OCI-LY7 (cell line): ENCODE results near the gene RPL39. TPM values are rescaled to one million over a fixed set of nuclear protein-coding genes. Genes with fewer than 3 reads are reported as not detected.

Experiments
- Bru-seq: library from RNA; stranded (reverse); fragments of 400-500 nt; gene quantifications from one replicate; lab custom pipeline; 2021; lab: Mats Ljungman, UMichigan
- BruChase-seq, 2 experiments: library from RNA; stranded (reverse); fragments of 400-500 nt; gene quantifications; one replicate each; lab custom pipeline; 2021; lab: Mats Ljungman, UMichigan
- BruUV-seq: library from RNA; stranded (reverse); fragments of 400-500 nt; replicated peaks from 2 replicates; lab custom pipeline; 2021; lab: Mats Ljungman, UMichigan
- CTCF ChIA-PET: fragments of 300-600 bp; sonication (Branson Sonifier 250); formaldehyde crosslinking; loops from one replicate; lab custom pipeline; 2022; ENCODE audit warnings: antibody characterized with exemption; ENCODE audit not compliant: unreplicated experiment; lab: Charles Lee
- POLR2A ChIA-PET: fragments of 300-600 bp; sonication (Branson Sonifier 250); formaldehyde crosslinking; loops from one replicate; lab custom pipeline; 2022; ENCODE audit warnings: antibody characterized with exemption; lab: Charles Lee
- DNase-seq: peaks from one replicate; pipeline ENCODE4 v3.0.0-alpha.2; 2015; ENCODE audit warnings: low spot score
- H2AFZ ChIP-seq: fragments of 200-600 bp; sonication (generic), shearing (Covaris generic); 2 replicates; pipeline ENCODE4 v1.6.1; 2014; ENCODE audit warnings: mild to moderate bottlenecking, antibody characterized with exemption, low read length, moderate library complexity
- H3K27ac ChIP-seq: fragments of 200-600 bp; sonication (generic); 2 replicates; pipeline ENCODE4 v1.5.1; 2014; ENCODE audit warnings: mixed run types, low read depth, mild to moderate bottlenecking, moderate library complexity, low read length, inconsistent platforms; ENCODE audit not compliant: poor library complexity, severe bottlenecking
- H3K36me3 ChIP-seq: fragments of 200-600 bp; sonication (generic); 2 replicates; pipeline ENCODE4 v1.6.1; 2014; ENCODE audit warnings: mild to moderate bottlenecking, antibody characterized with exemption, low read length, moderate library complexity, mixed read lengths; ENCODE audit not compliant: insufficient read depth
- H3K4me1 ChIP-seq: fragments of 200-600 bp; sonication (generic); 2 replicates; pipeline ENCODE4 v1.5.1; 2014; ENCODE audit warnings: mild to moderate bottlenecking, low read length; ENCODE audit not compliant: insufficient read depth, poor library complexity, severe bottlenecking
- H3K4me2 ChIP-seq: fragments of 200-600 bp; sonication (generic); 2 replicates; pipeline ENCODE4 v1.6.1; 2014; ENCODE audit warnings: mild to moderate bottlenecking, low read length
- H3K4me3 ChIP-seq: fragments of 200-600 bp; sonication (generic); 2 replicates; pipeline ENCODE4 v1.5.1; 2014; ENCODE audit warnings: mild to moderate bottlenecking, low read depth, low read length; ENCODE audit not compliant: poor library complexity, severe bottlenecking
- H3K79me2 ChIP-seq: fragments of 200-600 bp; sonication (generic); 2 replicates; pipeline ENCODE4 v1.6.1; 2016; ENCODE audit warnings: low read depth, mild to moderate bottlenecking, low read length, moderate library complexity, mixed read lengths; ENCODE audit not compliant: insufficient read depth
- H3K9me2 ChIP-seq: fragments of 200-600 bp; sonication (generic); 2 replicates; pipeline ENCODE4 v1.6.1; 2016; ENCODE audit warnings: mild to moderate bottlenecking, low read length, mixed read lengths; ENCODE audit not compliant: insufficient read depth
- H3K9me3 ChIP-seq: fragments of 200-600 bp; sonication (generic); 2 replicates; pipeline ENCODE4 v1.6.1; 2014; ENCODE audit warnings: mild to moderate bottlenecking, mixed run types, low read length, mixed read lengths
- H4K20me1 ChIP-seq: fragments of 200-600 bp; sonication (generic); 2 replicates; pipeline ENCODE4 v1.6.1; 2014; ENCODE audit warnings: mild to moderate bottlenecking, antibody characterized with exemption, low read length, moderate library complexity, mixed read lengths; ENCODE audit not compliant: insufficient read depth
- EZH2phosphoT487 ChIP-seq: fragments of 200-600 bp; sonication (generic); IDR thresholded peaks from 2 replicates; pipeline ENCODE4 v1.6.1; 2018; ENCODE audit warnings: low read depth, borderline replicate concordance, mild to moderate bottlenecking, mixed run types, antibody characterized with exemption, low read length, moderate library complexity, mixed read lengths
- intact Hi-C: fragments of 100-400 bp; cut with micrococcal nuclease; formaldehyde crosslinking; loops from one replicate; pipeline ENCODE4 v1.10.0; 2022; ENCODE audit not compliant: unreplicated experiment
- long read RNA-seq: library from polyadenylated mRNA; stranded (forward); transcript quantifications from one replicate; pipeline ENCODE4 v2.0.0, GENCODE V29; 2022
- total RNA-seq, 2 experiments: library from RNA; depleted of rRNA in 1 of 2; stranded (reverse); fragments of >200 nt in 1 of 2; shearing (Covaris generic) in 1 of 2; gene quantifications; 2 replicates each; pipeline ENCODE4 v1.2.3, GENCODE V29; 2014 to 2022
- TF ChIP-seq, protein P1 (sequence below): fragments of 200-600 bp; sonication (generic); conservative IDR thresholded peaks from 2 replicates; pipeline ENCODE4 v1.5.1; 2014; ENCODE audit warnings: mild to moderate bottlenecking, antibody characterized with exemption, low read length, moderate library complexity, mixed read lengths

The RPL39 gene
- 1,897 and 2,118 TPM in 2 replicates for total RNA-seq (2014; rRNA removed; shearing (Covaris generic))
- 2,029 and 2,070 TPM in 2 replicates for total RNA-seq (2022)
- Bru-seq, nascent RNA, result percentile 98 among the genes with signal in this experiment
- BruChase-seq, experiment 1, labeled RNA remaining after a 6-hour chase, result percentile 97 among the genes with signal in this experiment
- percentile 92 among the genes with signal in this experiment for BruChase-seq, experiment 2, labeled RNA remaining after a 2-hour chase
- long read RNA-seq, transcript RPL39-201 (3 exons, 401 nt), result major isoform, 273 of 321 reads
- long read RNA-seq, partial matches to known transcripts, result 46 of 321 reads
- long read RNA-seq, other reads (novel, unspliced or antisense), result 2 of 321 reads

DNA sequence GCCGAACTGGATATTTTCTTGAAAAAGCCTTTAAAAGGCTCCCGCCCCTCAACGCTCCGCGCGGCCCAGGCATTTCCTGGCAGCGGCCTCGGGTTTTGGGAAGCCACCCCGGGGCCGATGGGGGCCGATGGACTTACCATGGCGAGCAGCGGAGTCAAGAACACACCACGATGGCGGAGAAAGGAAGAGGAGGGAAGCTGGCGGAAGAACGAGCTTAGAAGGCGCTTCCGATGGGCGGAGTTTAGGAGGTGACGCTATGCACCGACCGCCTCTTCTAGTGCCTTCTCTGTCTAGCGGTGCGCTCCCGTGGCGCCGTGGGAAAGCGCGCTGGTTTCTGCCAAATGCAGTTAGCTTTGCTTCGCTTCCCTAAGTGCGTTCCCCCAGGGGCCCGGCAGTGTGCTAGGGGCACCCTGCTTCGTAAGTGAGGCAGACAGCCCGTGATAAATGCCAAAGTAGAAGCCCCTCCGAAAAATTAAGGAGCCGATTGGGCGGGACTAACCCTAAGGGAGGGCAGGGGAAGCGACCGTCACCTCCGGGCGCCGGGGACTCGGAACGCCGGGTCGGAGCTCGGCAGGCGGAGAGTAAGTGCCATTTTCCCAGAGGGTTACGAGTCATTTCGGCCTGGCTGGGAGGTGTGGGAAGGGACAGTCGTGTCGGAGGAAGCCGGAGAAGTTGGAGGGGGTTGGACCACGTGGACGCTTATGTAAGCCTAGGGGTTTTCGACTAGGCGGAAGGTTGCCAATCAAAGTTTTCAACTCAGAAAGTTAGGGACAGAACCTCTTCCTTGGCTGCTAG, at the start of gene RPL39:
Gene RPL39 (minus strand): TSS at position 194 of the 795 bp plus-strand sequence. CDS start 54 bp downstream, at position 140.
- H3K9me2 ChIP-seq, result no peaks in the 10 kb centered on the region
- CTCF ChIA-PET, result interaction anchor here (0.7 to 1.1 kb wide), 2 partner anchors 16 to 98 kb away, joined by 3 read pairs; no protein-coding TSS in a partner anchor
- H3K36me3 ChIP-seq, result peaks cover 46% of the 10 kb centered on the region
- H3K4me1 ChIP-seq, result peaks cover 30% of the 10 kb centered on the region
- TSS peak; percentile 90 for BruUV-seq
- no peaks in the 10 kb centered on the region for H3K9me3 ChIP-seq
- H3K4me2 ChIP-seq, result peak within 1 kb of the TSS; percentile 97
- TF ChIP-seq, protein P1, sequence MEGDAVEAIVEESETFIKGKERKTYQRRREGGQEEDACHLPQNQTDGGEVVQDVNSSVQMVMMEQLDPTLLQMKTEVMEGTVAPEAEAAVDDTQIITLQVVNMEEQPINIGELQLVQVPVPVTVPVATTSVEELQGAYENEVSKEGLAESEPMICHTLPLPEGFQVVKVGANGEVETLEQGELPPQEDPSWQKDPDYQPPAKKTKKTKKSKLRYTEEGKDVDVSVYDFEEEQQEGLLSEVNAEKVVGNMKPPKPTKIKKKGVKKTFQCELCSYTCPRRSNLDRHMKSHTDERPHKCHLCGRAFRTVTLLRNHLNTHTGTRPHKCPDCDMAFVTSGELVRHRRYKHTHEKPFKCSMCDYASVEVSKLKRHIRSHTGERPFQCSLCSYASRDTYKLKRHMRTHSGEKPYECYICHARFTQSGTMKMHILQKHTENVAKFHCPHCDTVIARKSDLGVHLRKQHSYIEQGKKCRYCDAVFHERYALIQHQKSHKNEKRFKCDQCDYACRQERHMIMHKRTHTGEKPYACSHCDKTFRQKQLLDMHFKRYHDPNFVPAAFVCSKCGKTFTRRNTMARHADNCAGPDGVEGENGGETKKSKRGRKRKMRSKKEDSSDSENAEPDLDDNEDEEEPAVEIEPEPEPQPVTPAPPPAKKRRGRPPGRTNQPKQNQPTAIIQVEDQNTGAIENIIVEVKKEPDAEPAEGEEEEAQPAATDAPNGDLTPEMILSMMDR, result no peak
- no peak for TF ChIP-seq EZH2phosphoT487
- H3K79me2 ChIP-seq, result peaks cover 60% of the 10 kb centered on the region
- POLR2A ChIA-PET, result interaction anchor here (0.6 to 2.1 kb wide), 15 partner anchors 9 to 509 kb away, joined by 3 to 7 read pairs (median 4); partner anchors contain the start of genes SEPTIN6 and UPF3B
- H3K27ac ChIP-seq, result peak within 1 kb of the TSS; percentile 95
- intact Hi-C loops, result loop anchor here (1.0 to 5.0 kb wide), 3 partner anchors 61 to 89 kb away; partner anchors contain the start of gene UPF3B
- H2AFZ ChIP-seq, result peak within 1 kb of the TSS; percentile 83
- peaks cover 11% of the 10 kb centered on the region for H4K20me1 ChIP-seq
- H3K4me3 ChIP-seq, result peak within 1 kb of the TSS; percentile 99
- peak; percentile 90 for DNase-seq

- BruUV-seq, result no TSS peak
- POLR2A ChIA-PET, result interaction anchor here (0.6 to 1.6 kb wide), 8 partner anchors 12 to 363 kb away, joined by 3 to 6 read pairs (median 4); partner anchors contain the start of gene RPL39
- CTCF ChIA-PET, result no interaction called here
These were observed 42.5 kb upstream of the RPL39 start for GRCh38 chrX:119833905-119834304.

More at GRCh38 chrX:119833905-119834304, 42.5 kb upstream of the RPL39 start:
- TF ChIP-seq EZH2phosphoT487, result no peak
- TF ChIP-seq, protein P1, result no peak
- H3K9me2 ChIP-seq, result no peaks in the 10 kb centered on the region
- H3K4me1 ChIP-seq, result no peaks in the 10 kb centered on the region
- no peaks in the 10 kb centered on the region for H3K9me3 ChIP-seq
- H4K20me1 ChIP-seq, result no peaks in the 10 kb centered on the region
- no peak overlapping the region for H3K4me3 ChIP-seq
- H3K79me2 ChIP-seq, result no peaks in the 10 kb centered on the region
- H3K36me3 ChIP-seq, result peaks cover 69% of the 10 kb centered on the region
- H3K27ac ChIP-seq, result no peak overlapping the region
- H3K4me2 ChIP-seq, result no peak overlapping the region
- intact Hi-C loops, result no loop called here
- no peak for DNase-seq
- no peak overlapping the region for H2AFZ ChIP-seq
